Colonic mucosa (tissue), 4 donors: ENCODE results near the gene ECPAS. TPM values are rescaled to one million over a fixed set of nuclear protein-coding genes. Genes with fewer than 3 reads are reported as not detected.

Source experiments
- DNase-seq: peaks from one replicate; pipeline ENCODE4 v3.0.0-alpha.2; 2020
- H3K27ac ChIP-seq: fragments of 200-600 bp; one replicate; pipeline ENCODE4 v1.8.0; 2021
- H3K27me3 ChIP-seq: fragments of 200-600 bp; one replicate; pipeline ENCODE4 v1.8.0; 2021
- H3K36me3 ChIP-seq: fragments of 200-600 bp; one replicate; pipeline ENCODE4 v1.8.0; 2021
- H3K4me1 ChIP-seq: fragments of 200-600 bp; one replicate; pipeline ENCODE4 v1.8.0; 2021; ENCODE audit warnings: mild to moderate bottlenecking
- H3K4me3 ChIP-seq: fragments of 200-600 bp; one replicate; pipeline ENCODE4 v1.8.0; 2021
- H3K9ac ChIP-seq, 2 donors: one replicate each; pipeline ENCODE4 v1.7.0; 2013; ENCODE audit warnings: control low read depth in 2 of 2, low read depth in 2 of 2, low read length in 2 of 2
- H3K9me3 ChIP-seq: fragments of 200-600 bp; one replicate; pipeline ENCODE4 v1.8.0; 2021
- CTCF ChIP-seq: fragments of 200-600 bp; IDR thresholded peaks from one replicate; pipeline ENCODE4 v1.8.0; 2022; ENCODE audit warnings: antibody characterized with exemption, mild to moderate bottlenecking
- intact Hi-C: fragments of 100-400 bp; cut with DNase I; formaldehyde crosslinking; loops from one replicate; pipeline ENCODE4 v1.14.1; 2022
- total RNA-seq, 2 donors: library from RNA; stranded (reverse); fragmentation: NEBNext Ultra II Directional in 1 of 2; extraction: Animal tissue kit (Norgen Biotek cat#: 25700) in 1 of 2; gene quantifications; one replicate each; pipeline ENCODE4 v1.2.1, GENCODE V29; 2021
- donor health status: healthy.
- donor health status: DM: no; HTN: no; CAD: no.
- donor health status: DM: no; HTN: no; CAD: no.

ECPAS gene
- total RNA-seq, 2 donors from 2014 or later = 55.1 to 92.5 TPM

- no peaks in the 10 kb centered on the region for H3K4me1 ChIP-seq
- no peaks in the 10 kb centered on the region for H3K27me3 ChIP-seq
- no peak overlapping the region for H3K4me3 ChIP-seq
- no peak overlapping the region for H3K27ac ChIP-seq
- no peak overlapping the region for H3K9ac ChIP-seq
- DNase-seq = no peak
- intact Hi-C loops = no loop called here
- TF ChIP-seq CTCF = no peak
- no peaks in the 10 kb centered on the region for H3K9me3 ChIP-seq
- H3K36me3 ChIP-seq = no peaks in the 10 kb centered on the region
Measured at GRCh38 chr9:111433082-111433481, 51.1 kb downstream of the ECPAS start.

- no peak for DNase-seq
- Histone ChIP-seq H3K9me3 (no peaks in the 10 kb centered on the region), H3K4me1 (no peaks in the 10 kb centered on the region), H3K9ac (no peak overlapping the region), H3K4me3 (no peak overlapping the region), H3K27me3 (no peaks in the 10 kb centered on the region), H3K27ac (no peak overlapping the region), H3K36me3 (no peaks in the 10 kb centered on the region)
- TF ChIP-seq CTCF = no peak
- intact Hi-C loops = no loop called here
Measured at GRCh38 chr9:111431684-111432083, 52.5 kb downstream of the ECPAS start.

GRCh38 chr9:111429175-111429574 lies 55.0 kb downstream of the ECPAS start:
- Histone ChIP-seq H3K27me3 (no peaks in the 10 kb centered on the region), H3K27ac (no peak overlapping the region), H3K4me3 (no peak overlapping the region), H3K36me3 (no peaks in the 10 kb centered on the region), H3K9ac (no peak overlapping the region), H3K4me1 (no peaks in the 10 kb centered on the region), H3K9me3 (no peaks in the 10 kb centered on the region)
- TF ChIP-seq CTCF = no peak
- intact Hi-C loops = loop anchor here (10.0 kb wide), 1 partner anchor 54 kb away; no protein-coding TSS in a partner anchor
- DNase-seq = no peak

- Histone ChIP-seq H3K36me3 (no peaks in the 10 kb centered on the region), H3K9me3 (no peaks in the 10 kb centered on the region), H3K4me1 (no peaks in the 10 kb centered on the region), H3K27ac (no peak overlapping the region), H3K4me3 (no peak overlapping the region), H3K27me3 (no peaks in the 10 kb centered on the region), H3K9ac (no peak overlapping the region)
- TF ChIP-seq CTCF = no peak
- no peak for DNase-seq
- intact Hi-C loops = loop anchor here (10.0 kb wide), 1 partner anchor 52 kb away; no protein-coding TSS in a partner anchor
Measured at GRCh38 chr9:111427186-111427585, 57.0 kb downstream of the ECPAS start.

GRCh38 chr9:111423389-111423788 lies 60.8 kb downstream of the ECPAS start:
- Histone ChIP-seq H3K36me3 (peaks cover 4% of the 10 kb centered on the region), H3K27me3 (no peaks in the 10 kb centered on the region), H3K4me3 (no peak overlapping the region), H3K9me3 (no peaks in the 10 kb centered on the region), H3K9ac (no peak overlapping the region), H3K27ac (no peak overlapping the region), H3K4me1 (no peaks in the 10 kb centered on the region)
- DNase-seq = no peak
- TF ChIP-seq CTCF = no peak
- intact Hi-C loops = loop anchor here (10.0 kb wide), 1 partner anchor 49 kb away; no protein-coding TSS in a partner anchor
